PFSK-1 (cell line): ENCODE data around the gene ANKRD6.

Experiments used
- REST ChIP-seq, 2 experiments: IDR thresholded peaks; 2 replicates each; pipeline versions ENCODE4 v1.6.1 to v1.8.0; 2011 to 2012; ENCODE audit warnings: low read depth in 2 of 2, low read length in 2 of 2, control low read depth in 1 of 2, inconsistent platforms in 1 of 2, mild to moderate bottlenecking in 1 of 2, moderate library complexity in 1 of 2; ENCODE audit not compliant: insufficient read depth in 1 of 2
- TAF1 ChIP-seq: IDR thresholded peaks from 2 replicates; pipeline ENCODE4 v1.6.1; 2012; ENCODE audit warnings: low read length, control low read depth, borderline replicate concordance; ENCODE audit not compliant: insufficient read depth

DNA sequence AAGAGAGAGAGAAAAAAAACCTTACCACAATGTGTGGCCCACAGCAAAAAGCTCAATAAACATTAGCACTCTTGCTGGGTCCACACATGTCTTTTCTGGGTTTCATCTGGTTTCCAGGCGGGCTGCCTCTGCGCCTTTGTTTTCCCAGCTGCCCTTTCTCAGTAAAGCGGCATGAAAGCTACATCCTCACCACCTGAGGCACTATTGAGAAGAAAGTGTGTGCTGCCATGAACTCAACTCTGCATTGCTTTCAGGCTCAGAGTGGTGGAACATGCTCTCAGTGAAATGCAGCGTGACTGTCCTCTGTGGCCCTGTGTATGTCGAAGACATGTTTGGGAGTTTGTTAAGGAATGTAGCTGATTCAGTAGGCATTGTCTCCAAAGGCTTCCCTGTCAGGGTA is 103.3 kb downstream of the ANKRD6 start:
- TF ChIP-seq TAF1 (no peak), REST (IDR thresholded peaks at IDR 0.05; ENCODE audit: insufficient read depth in 1 of 2, low read depth in 2 of 2, low read length in 2 of 2) (no peak)
